PFSK-1 (cell line): Measurements from ENCODE around the gene NRSN2.

Experiments
- FOXP2 ChIP-seq: optimal IDR thresholded peaks from 2 replicates; pipeline ENCODE3; 2011; ENCODE audit warnings: borderline replicate concordance, control low read depth, inconsistent platforms; ENCODE audit not compliant: insufficient read depth; ENCODE audit errors: extremely low read length, extremely low read depth
- POLR2AphosphoS5 ChIP-seq: IDR thresholded peaks from 2 replicates; pipeline ENCODE4 v1.6.1; 2012; ENCODE audit warnings: low read depth, mild to moderate bottlenecking, control low read depth, low read length, moderate library complexity
- SIN3A ChIP-seq: IDR thresholded peaks from 2 replicates; pipeline ENCODE4 v1.6.1; 2012; ENCODE audit warnings: mild to moderate bottlenecking, low read length, moderate library complexity, borderline replicate concordance; ENCODE audit not compliant: insufficient read depth
- TAF1 ChIP-seq: IDR thresholded peaks from 2 replicates; pipeline ENCODE4 v1.6.1; 2012; ENCODE audit warnings: low read length, control low read depth, borderline replicate concordance; ENCODE audit not compliant: insufficient read depth
- TF ChIP-seq, protein P1 (sequence below), 2 experiments: IDR thresholded peaks; 2 replicates each; pipeline versions ENCODE4 v1.6.1 to v1.8.0; 2011 to 2012; ENCODE audit warnings: low read depth in 2 of 2, low read length in 2 of 2, control low read depth in 1 of 2, inconsistent platforms in 1 of 2, mild to moderate bottlenecking in 1 of 2, moderate library complexity in 1 of 2; ENCODE audit not compliant: insufficient read depth in 1 of 2

GRCh38 chr20:346033-346639 lies 775 bp upstream of the NRSN2 start:
- TF ChIP-seq, protein P1, sequence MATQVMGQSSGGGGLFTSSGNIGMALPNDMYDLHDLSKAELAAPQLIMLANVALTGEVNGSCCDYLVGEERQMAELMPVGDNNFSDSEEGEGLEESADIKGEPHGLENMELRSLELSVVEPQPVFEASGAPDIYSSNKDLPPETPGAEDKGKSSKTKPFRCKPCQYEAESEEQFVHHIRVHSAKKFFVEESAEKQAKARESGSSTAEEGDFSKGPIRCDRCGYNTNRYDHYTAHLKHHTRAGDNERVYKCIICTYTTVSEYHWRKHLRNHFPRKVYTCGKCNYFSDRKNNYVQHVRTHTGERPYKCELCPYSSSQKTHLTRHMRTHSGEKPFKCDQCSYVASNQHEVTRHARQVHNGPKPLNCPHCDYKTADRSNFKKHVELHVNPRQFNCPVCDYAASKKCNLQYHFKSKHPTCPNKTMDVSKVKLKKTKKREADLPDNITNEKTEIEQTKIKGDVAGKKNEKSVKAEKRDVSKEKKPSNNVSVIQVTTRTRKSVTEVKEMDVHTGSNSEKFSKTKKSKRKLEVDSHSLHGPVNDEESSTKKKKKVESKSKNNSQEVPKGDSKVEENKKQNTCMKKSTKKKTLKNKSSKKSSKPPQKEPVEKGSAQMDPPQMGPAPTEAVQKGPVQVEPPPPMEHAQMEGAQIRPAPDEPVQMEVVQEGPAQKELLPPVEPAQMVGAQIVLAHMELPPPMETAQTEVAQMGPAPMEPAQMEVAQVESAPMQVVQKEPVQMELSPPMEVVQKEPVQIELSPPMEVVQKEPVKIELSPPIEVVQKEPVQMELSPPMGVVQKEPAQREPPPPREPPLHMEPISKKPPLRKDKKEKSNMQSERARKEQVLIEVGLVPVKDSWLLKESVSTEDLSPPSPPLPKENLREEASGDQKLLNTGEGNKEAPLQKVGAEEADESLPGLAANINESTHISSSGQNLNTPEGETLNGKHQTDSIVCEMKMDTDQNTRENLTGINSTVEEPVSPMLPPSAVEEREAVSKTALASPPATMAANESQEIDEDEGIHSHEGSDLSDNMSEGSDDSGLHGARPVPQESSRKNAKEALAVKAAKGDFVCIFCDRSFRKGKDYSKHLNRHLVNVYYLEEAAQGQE (IDR thresholded peaks at IDR 0.05; ENCODE audit: insufficient read depth in 1 of 2, low read depth in 2 of 2, low read length in 2 of 2) = no peak; a peak in 1 of 4 replicates
- no peak for TF ChIP-seq SIN3A
- no peak for TF ChIP-seq POLR2AphosphoS5
- no peak for TF ChIP-seq TAF1
- TF ChIP-seq FOXP2 = no peak
